GM03348 (cell line): ENCODE results near the gene KIAA0232.

Source experiments
- DNase-seq: peaks from one replicate; pipeline ENCODE4 v3.0.0; 2012; ENCODE audit warnings: low spot score

Gene KIAA0232, protein sequence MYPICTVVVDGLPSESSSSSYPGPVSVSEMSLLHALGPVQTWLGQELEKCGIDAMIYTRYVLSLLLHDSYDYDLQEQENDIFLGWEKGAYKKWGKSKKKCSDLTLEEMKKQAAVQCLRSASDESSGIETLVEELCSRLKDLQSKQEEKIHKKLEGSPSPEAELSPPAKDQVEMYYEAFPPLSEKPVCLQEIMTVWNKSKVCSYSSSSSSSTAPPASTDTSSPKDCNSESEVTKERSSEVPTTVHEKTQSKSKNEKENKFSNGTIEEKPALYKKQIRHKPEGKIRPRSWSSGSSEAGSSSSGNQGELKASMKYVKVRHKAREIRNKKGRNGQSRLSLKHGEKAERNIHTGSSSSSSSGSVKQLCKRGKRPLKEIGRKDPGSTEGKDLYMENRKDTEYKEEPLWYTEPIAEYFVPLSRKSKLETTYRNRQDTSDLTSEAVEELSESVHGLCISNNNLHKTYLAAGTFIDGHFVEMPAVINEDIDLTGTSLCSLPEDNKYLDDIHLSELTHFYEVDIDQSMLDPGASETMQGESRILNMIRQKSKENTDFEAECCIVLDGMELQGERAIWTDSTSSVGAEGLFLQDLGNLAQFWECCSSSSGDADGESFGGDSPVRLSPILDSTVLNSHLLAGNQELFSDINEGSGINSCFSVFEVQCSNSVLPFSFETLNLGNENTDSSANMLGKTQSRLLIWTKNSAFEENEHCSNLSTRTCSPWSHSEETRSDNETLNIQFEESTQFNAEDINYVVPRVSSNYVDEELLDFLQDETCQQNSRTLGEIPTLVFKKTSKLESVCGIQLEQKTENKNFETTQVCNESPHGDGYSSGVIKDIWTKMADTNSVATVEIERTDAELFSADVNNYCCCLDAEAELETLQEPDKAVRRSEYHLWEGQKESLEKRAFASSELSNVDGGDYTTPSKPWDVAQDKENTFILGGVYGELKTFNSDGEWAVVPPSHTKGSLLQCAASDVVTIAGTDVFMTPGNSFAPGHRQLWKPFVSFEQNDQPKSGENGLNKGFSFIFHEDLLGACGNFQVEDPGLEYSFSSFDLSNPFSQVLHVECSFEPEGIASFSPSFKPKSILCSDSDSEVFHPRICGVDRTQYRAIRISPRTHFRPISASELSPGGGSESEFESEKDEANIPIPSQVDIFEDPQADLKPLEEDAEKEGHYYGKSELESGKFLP (N-terminal part only)

GRCh38 chr4:6782147-6782845 lies at the start of gene KIAA0232:
Gene KIAA0232 (plus strand): TSS chr4:6782727. CDS start chr4:6824454, 41,727 bp downstream.
- peak; percentile 99 for DNase-seq

DNA sequence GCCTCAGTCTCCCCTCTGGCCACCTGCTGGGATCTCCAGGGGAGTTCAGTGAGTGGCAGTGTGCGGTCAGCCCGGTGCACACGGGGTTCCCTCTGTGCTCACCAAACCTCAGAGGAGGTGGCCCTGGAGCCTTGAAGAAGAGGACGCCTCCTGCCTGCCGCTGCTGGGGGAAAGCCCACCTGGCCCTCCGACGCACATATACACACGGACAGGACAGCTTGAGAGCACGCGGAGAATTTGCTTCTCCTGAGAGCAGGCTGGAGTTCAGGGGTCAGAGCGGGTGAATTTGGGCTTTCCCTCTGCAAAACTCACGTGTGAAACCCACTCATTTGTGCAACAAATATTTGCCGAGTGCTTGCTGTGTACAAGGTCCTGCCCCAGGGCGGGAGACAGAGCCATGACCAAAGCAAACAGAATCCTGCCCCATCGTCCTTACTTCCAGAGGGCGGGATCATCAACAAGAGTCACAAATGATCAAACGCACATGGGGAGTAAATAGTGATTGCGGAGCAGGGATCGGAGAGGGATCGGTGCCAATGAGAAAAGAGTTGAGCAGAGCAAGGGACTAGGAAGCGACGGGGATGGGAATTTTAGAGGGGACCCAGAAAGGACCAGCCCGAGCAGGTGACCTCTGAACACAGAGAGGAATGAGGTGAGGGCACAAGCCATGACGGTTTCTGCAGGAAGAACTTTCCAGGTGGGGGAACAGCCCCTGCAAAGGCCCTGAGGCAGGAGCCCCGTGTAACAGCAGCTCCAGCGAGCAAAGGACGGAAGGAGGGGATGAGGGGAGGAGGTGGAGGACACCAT lies 49.0 kb upstream of the KIAA0232 start:
- DNase-seq = no peak

DNA sequence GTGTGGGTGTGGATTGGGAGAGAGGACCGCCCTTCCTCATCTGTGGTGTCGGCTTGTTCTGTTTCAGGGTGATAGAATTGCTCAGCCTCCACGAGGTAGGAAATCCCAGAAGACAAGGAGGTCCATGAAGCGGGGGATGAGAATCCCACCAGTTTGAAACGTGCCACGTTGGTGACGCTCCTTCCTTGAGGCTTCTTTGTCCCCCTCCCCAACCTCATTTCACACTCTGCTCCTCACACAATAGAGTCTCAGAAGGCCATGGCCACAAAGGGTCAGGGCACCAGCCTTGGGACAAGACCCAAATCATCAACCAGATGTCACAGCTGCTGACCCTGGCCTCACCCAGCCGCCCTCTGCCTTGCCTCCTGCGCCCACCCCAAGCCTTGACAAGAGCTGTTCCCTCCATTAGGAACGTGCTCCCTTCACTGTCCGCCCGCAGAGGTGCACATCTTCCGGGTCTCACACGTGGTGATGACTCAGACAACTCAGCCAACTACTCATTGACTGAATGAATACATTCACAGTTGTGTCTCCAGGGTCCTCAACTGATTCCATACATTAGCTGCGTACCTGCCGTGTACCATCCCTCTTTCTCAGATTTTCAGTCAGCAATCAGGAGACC lies 48.3 kb upstream of the KIAA0232 start:
- no peak for DNase-seq

- DNase-seq = no peak
These were observed 42.6 kb upstream of the KIAA0232 start for GRCh38 chr4:6739920-6740319.

DNA sequence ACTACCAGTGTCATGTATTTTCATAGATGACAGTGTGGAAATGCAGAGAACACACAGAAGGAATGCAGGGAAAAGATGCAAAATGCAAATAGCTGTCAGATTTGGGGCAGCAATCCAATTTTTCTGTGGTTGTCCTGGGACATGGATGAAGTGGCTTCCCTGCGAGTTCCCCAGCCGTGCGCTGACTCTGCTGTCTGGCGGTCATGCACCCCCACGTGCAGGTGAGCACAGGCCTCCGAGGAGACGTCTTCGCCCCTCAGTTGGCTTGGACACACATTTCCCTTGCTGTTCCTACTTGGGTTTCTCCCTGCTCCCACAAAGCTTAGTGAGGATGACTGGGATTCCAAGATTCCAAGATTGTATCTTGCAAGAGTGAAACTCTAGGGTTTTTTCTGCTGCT lies 42.2 kb upstream of the KIAA0232 start:
- no peak for DNase-seq

DNA sequence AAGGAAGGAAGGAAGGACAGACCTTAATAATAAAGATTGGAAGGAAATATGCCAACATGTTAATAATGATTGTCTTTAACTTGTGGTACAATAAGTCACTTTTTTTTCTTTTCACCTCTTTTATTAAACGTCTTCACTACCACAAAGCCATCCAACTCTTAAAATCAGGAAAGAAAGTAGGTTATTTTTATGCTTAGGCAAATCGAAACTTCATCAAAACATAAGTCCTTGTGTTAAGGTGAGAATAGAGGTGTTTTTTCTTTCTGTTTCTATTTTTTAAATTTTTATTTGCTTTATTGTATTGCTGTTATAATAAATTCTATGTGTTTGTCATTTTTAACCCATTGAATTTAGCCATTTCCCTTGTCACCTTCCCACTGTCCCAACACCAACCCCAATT lies 40.0 kb upstream of the KIAA0232 start:
- DNase-seq = no peak

DNA sequence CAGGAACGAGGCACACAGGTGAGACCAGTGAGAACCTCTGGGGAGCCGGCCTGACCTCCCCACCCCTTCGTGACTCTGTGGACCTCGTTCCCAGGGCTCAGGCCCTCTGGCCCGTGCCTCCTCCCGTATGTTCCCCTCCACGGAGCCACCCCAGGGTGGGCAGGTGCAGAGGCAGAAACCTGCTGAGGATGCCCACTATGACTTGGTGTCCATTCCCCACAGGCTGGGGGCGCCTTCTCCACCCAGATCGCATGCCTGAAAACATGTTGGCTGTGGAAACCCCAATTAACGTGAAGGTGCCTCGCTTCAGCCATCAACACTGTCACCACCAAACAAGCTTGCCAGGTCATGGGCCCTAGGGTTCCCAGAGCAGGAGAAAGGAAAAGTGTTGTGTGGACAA lies 39.5 kb upstream of the KIAA0232 start:
- DNase-seq = no peak

GRCh38 chr4:6746721-6747293 lies 35.7 kb upstream of the KIAA0232 start:
- DNase-seq = no peak

GRCh38 chr4:6747294-6748051 lies 35.1 kb upstream of the KIAA0232 start:
- peak; percentile 35 for DNase-seq

DNA sequence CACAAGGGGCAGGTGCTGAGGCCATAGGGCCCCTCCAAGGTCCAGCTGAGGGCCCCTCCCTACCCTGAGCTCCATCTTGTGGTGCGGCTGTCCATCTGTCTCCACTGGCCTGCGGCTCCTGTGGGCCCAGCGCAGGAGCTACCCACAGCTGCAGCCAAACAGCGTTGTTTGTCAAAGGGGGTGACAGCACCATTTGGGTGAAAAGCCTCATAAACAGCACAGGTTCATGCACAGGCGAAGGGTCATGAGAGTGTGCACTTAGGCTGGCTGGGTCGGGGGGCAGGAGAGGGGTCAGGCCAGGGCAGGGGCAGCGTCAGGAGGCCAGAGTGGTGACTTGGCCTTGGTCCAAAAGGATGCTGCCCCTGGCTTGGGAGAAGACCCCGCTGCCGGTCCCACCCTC lies 34.2 kb upstream of the KIAA0232 start:
- no peak for DNase-seq

- peak; percentile 81 for DNase-seq
These were observed 33.0 kb upstream of the KIAA0232 start for GRCh38 chr4:6749340-6750171.

DNA sequence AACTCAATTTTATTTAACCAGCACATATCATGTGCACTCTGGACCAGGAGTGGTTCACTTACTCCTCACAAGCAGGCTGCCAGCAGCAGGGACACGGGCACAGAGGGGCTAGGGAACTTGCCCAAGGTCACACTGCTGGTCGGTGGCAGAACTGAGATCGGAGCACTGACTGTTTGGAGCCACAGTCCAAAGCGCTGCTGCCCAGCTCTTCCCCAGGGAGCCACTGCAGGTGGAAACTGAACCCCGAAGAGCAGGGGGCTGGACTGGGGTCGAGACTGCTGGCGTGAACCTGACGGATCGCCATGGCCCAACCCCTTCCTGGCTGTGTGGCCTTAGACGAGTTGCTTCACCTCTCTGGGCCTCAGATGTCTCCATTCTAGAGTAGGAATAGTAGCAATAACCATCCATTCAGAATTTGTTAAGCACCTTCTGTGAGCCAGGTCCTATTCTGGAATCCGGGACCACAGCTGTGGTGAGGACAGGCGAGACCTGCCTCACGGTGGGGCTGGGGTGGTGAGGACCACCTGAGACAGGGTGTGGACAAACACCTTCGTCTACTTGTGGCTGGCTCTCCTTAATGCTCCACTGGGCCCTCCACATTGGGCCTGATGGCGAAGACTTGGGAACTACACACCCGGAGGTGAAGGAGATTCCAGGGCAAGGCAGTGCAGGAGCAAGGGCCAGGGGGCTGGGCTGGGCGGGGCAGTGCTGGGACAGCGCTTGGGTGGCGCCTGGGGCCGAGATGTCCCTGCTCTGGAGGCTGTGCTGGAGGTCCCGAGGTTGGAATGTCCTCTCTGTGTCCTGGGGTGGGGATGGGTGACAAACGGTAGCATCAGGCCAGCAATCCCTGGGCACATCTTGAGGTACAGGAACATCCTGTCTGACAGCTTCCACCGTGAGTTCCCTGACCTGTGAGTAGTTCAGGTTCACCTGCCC lies 32.0 kb upstream of the KIAA0232 start:
- no peak for DNase-seq

GRCh38 chr4:6751611-6752485 lies 30.7 kb upstream of the KIAA0232 start:
- DNase-seq = no peak

GRCh38 chr4:6752486-6752829 lies 30.1 kb upstream of the KIAA0232 start:
- no peak for DNase-seq

GRCh38 chr4:6753103-6753560 lies 29.4 kb upstream of the KIAA0232 start:
- DNase-seq = no peak

DNA sequence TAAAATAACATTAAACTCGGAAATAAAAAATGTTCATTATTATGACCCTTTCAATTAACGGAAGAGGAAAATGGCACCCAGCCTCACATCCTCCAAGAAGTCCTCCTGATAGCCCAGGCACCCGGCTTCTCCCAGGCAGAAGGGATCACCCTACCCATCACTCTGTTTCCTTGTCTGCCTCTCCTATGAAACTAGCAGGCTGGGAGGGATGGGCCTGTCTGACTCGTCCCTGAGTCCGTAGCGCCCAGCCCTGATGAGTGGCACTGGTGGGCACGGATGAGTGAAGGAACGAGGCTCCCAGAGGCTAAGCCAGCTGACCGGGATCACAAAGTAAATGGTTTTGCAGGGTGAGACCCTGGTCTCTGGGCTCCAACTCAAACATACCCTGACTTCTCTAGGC lies 28.6 kb upstream of the KIAA0232 start:
- DNase-seq = no peak
